GM12878 (cell line): ENCODE measurements around the gene OTOGL. TPM values are rescaled to one million over a fixed set of nuclear protein-coding genes. Genes with fewer than 3 reads are reported as not detected.

ENCODE experiments used
- ATAC-seq: fragments of 200-7000 bp; cut with Tn5 transposase; 3 replicates; pipeline ENCODE4 v1.9.1; 2020; ENCODE audit warnings: mild to moderate bottlenecking, moderate library complexity
- BruUV-seq: library from RNA; stranded (reverse); fragments of 400-500 nt; replicated peaks from 2 replicates; lab custom pipeline; 2021; lab: Mats Ljungman, UMichigan
- CTCF ChIA-PET: fragments of 300-600 bp; sonication (Branson Sonifier 250); formaldehyde crosslinking; extraction: SDS; loops from one replicate; lab custom pipeline; 2021; ENCODE audit warnings: inconsistent platforms; lab: Yijun Ruan, JAX
- POLR2A ChIA-PET: fragments of 350-600 bp; formaldehyde crosslinking; extraction: SDS; loops from one replicate; lab custom pipeline; 2021; ENCODE audit warnings: inconsistent platforms; lab: Charles Lee
- RAD21 ChIA-PET: fragments of 300-600 bp; sonication (Branson Sonifier 250); formaldehyde crosslinking; loops from one replicate; lab custom pipeline; 2023; ENCODE audit warnings: antibody characterized with exemption; ENCODE audit not compliant: unreplicated experiment; lab: Charles Lee
- SMC1A ChIA-PET: fragments of 300-600 bp; sonication (Branson Sonifier 250); formaldehyde crosslinking; loops from one replicate; lab custom pipeline; 2023; ENCODE audit not compliant: unreplicated experiment, uncharacterized antibody; lab: Charles Lee
- DNase-seq: peaks from one replicate; pipeline ENCODE4 v3.0.0-alpha.2; 2011; ENCODE audit warnings: low read depth, low spot score
- FAIRE-seq: peaks from 3 replicates; lab custom pipeline; 2011; peaks lifted over from hg19 to GRCh38; lab: Jason Lieb, UNC
- H2AFZ ChIP-seq: 2 replicates; pipeline ENCODE4 v1.6.0; 2011; ENCODE audit warnings: low read depth, low read length, control low read depth; ENCODE audit not compliant: control insufficient read depth
- H3K27ac ChIP-seq: 2 replicates; pipeline ENCODE4 v1.5.1; 2011; ENCODE audit warnings: control low read depth; ENCODE audit not compliant: control insufficient read depth, insufficient read depth
- H3K27me3 ChIP-seq, 2 experiments: replicated peaks in 1 of 2; 2 replicates each; pipeline versions ENCODE4 v1.6.0 to v1.6.1; 2011; ENCODE audit warnings: low read length in 1 of 2; ENCODE audit not compliant: control insufficient read depth in 2 of 2, insufficient read depth in 2 of 2
- H3K36me3 ChIP-seq, 2 experiments: 2 replicates each; pipeline ENCODE4 v1.5.1; 2011; ENCODE audit warnings: low read length in 1 of 2; ENCODE audit not compliant: control insufficient read depth in 2 of 2, insufficient read depth in 2 of 2
- H3K4me1 ChIP-seq: 2 replicates; pipeline ENCODE4 v1.6.1; 2011; ENCODE audit warnings: mild to moderate bottlenecking, low read length, moderate library complexity, mixed read lengths; ENCODE audit not compliant: control insufficient read depth, insufficient read depth
- H3K4me2 ChIP-seq: 2 replicates; pipeline ENCODE4 v1.6.0; 2011; ENCODE audit warnings: control low read depth; ENCODE audit not compliant: control insufficient read depth, insufficient read depth
- H3K4me3 ChIP-seq: fragments of 200-600 bp; sonication (generic); 2 replicates; pipeline ENCODE4 v1.5.1; 2016
- H3K79me2 ChIP-seq: 2 replicates; pipeline ENCODE4 v1.6.0; 2011; ENCODE audit warnings: low read length; ENCODE audit not compliant: control insufficient read depth, insufficient read depth
- H3K9ac ChIP-seq: 2 replicates; pipeline ENCODE4 v1.8.0; 2011; ENCODE audit warnings: low read length, control low read depth, mixed read lengths; ENCODE audit not compliant: control insufficient read depth, insufficient read depth
- H3K9me3 ChIP-seq: replicated peaks from 3 replicates; pipeline ENCODE4 v1.5.1; 2011; ENCODE audit warnings: mild to moderate bottlenecking, low read length; ENCODE audit not compliant: control insufficient read depth, insufficient read depth
- H4K20me1 ChIP-seq: 2 replicates; pipeline ENCODE4 v1.6.0; 2011; ENCODE audit not compliant: control insufficient read depth, insufficient read depth
- NKRF ChIP-seq: fragments of 450-650 bp; conservative IDR thresholded peaks from 2 replicates; pipeline ENCODE4 v1.6.1; 2017; ENCODE audit warnings: mild to moderate bottlenecking, moderate library complexity
- PBX3 ChIP-seq: IDR thresholded peaks from 2 replicates; pipeline ENCODE4 v1.6.1; 2011; ENCODE audit warnings: mild to moderate bottlenecking, low read depth, low read length, moderate library complexity; ENCODE audit not compliant: insufficient replicate concordance
- ZBTB11 ChIP-seq: fragments of 450-650 bp; formaldehyde crosslinking; IDR thresholded peaks from 2 replicates; pipeline ENCODE4 v1.5.0; 2022; ENCODE audit warnings: mild to moderate bottlenecking, missing genetic modification characterization
- WGBS: methylation state at CpG from one replicate; pipeline ENCODE4 v1.1.6; 2016; ENCODE audit warnings: low lambda C conversion rate; ENCODE audit not compliant: insufficient replicate concordance, insufficient coverage; ENCODE audit errors: missing lambda C conversion rate; 5-methylcytosine and 5-hydroxymethylcytosine counted together
- in situ Hi-C: fragments of 300-500 bp; cut with MboI; formaldehyde crosslinking; loops from 9 replicates; pipeline ENCODE4 v1.14.3; 2018; ENCODE audit warnings: mixed read lengths
- intact Hi-C: fragments of 100-400 bp; cut with micrococcal nuclease; formaldehyde crosslinking; loops from one replicate; pipeline ENCODE4 v1.14.2; 2022; ENCODE audit not compliant: unreplicated experiment
- polyA plus RNA-seq, 11 experiments: library from polyadenylated mRNA; depleted of rRNA in 4 of 11; unstranded in 6 of 11; stranded (reverse) in 5 of 11; fragments of >200 nt; fragmentation: Nextera tagmentation in 4 of 11; fragmentation: Illumina TruSeq in 1 of 11; extraction: Ambion mirVana in 4 of 11; extraction: Trizol in 1 of 11; gene quantifications; 1 replicate in 1 of 11; 2 replicates in 10 of 11; pipeline versions ENCODE4 v1.2.1 to v1.2.3, GENCODE V29; 2011 to 2016; ENCODE audit warnings: inconsistent platforms in 2 of 11, missing spikeins in 2 of 11, low read depth in 1 of 11
- total RNA-seq, 4 experiments: library from RNA; depleted of rRNA in 3 of 4; stranded (reverse); fragments of >200 nt in 3 of 4; fragmentation: Illumina TruSeq in 1 of 4; extraction: Trizol in 1 of 4; gene quantifications; 2 replicates each; pipeline versions ENCODE4 v1.2.1 to v1.2.3, GENCODE V29; 2013 to 2021

The OTOGL gene
- total and polyA plus RNA-seq, 10 of the 15 experiments (the other 5 are each of a cell fraction or from before 2014, with no cell fraction given): 0.04 to 3.7 (median 0.27) TPM

- Histone ChIP-seq H2AFZ (no peak overlapping the region), H3K9ac (no peak overlapping the region), H3K4me1 (no peaks in the 10 kb centered on the region), H3K27ac (no peak overlapping the region), H3K4me3 (no peak overlapping the region), H3K9me3 (peaks cover 2% of the 10 kb centered on the region; the same call in 1 of the 3 replicates), H3K79me2 (no peaks in the 10 kb centered on the region), H3K27me3 (no peaks in the 10 kb centered on the region), H3K36me3 (no peaks in the 10 kb centered on the region), H4K20me1 (no peaks in the 10 kb centered on the region), H3K4me2 (no peak overlapping the region)
- in situ Hi-C loops (no loop called here), intact Hi-C loops (no loop called here)
- WGBS: 30% methylated on average over 5 of the region's 5 CpGs
- BruUV-seq: no TSS peak
- ATAC-seq (no peak), FAIRE-seq (no peak), DNase-seq (no peak)
- RAD21 ChIA-PET: no interaction called here
- POLR2A ChIA-PET: no interaction called here
- TF ChIP-seq PBX3: no peak
- no peak for TF ChIP-seq NKRF
- no peak for TF ChIP-seq ZBTB11 (CRISPR knock-in tag)
- CTCF ChIA-PET: no interaction called here
- SMC1A ChIA-PET: no interaction called here
These were observed 57.0 kb downstream of the OTOGL start for GRCh38 chr12:80156306-80156705.
